K562 (cell line): ENCODE data around the gene PCED1B. TPM values are rescaled to one million over a fixed set of nuclear protein-coding genes. Genes with fewer than 3 reads are reported as not detected.

Source experiments
- ARHGAP35 ChIP-seq: fragments of 450-650 bp; IDR thresholded peaks from 2 replicates; pipeline ENCODE4 v1.6.1; 2018; ENCODE audit not compliant: partially characterized antibody
- BACH1 ChIP-seq: fragments of 200-800 bp; sonication (Bioruptor generic); IDR thresholded peaks from 2 replicates; pipeline ENCODE4 v1.6.1; 2016; ENCODE audit warnings: missing genetic modification characterization, missing compliant biosample characterization
- CBFA2T3 ChIP-seq: fragments of 450-650 bp; IDR thresholded peaks from 2 replicates; pipeline ENCODE4 v1.6.1; 2017
- CBX1 ChIP-seq: sonication (generic); IDR thresholded peaks from 2 replicates; pipeline ENCODE4 v1.6.1; 2016; ENCODE audit warnings: antibody characterized with exemption, low read depth, mild to moderate bottlenecking
- DNMT1 ChIP-seq: fragments of 450-650 bp; IDR thresholded peaks from 2 replicates; pipeline ENCODE4 v1.6.1; 2016; ENCODE audit warnings: antibody characterized with exemption, mild to moderate bottlenecking
- ETV5 ChIP-seq: sonication (generic); formaldehyde crosslinking; IDR thresholded peaks from 2 replicates; pipeline ENCODE4 v1.4.0; 2020; ENCODE audit warnings: low read depth, mild to moderate bottlenecking, missing genetic modification reagents
- GTF2A2 ChIP-seq: IDR thresholded peaks from 2 replicates; pipeline ENCODE4 v1.6.1; 2016; ENCODE audit warnings: mild to moderate bottlenecking, missing genetic modification characterization, missing compliant biosample characterization
- HNRNPK ChIP-seq: fragments of 200-400 bp; formaldehyde crosslinking; IDR thresholded peaks from one replicate; pipeline ENCODE4 v1.6.1; 2018; ENCODE audit warnings: mild to moderate bottlenecking, low read depth, low read length; ENCODE audit not compliant: poor library complexity, severe bottlenecking
- MCM3 ChIP-seq: fragments of 450-650 bp; IDR thresholded peaks from 2 replicates; pipeline ENCODE4 v1.6.1; 2016
- MTA1 ChIP-seq: fragments of 450-650 bp; IDR thresholded peaks from 2 replicates; pipeline ENCODE4 v1.6.1; 2017; ENCODE audit warnings: borderline replicate concordance
- NCOA4 ChIP-seq: fragments of 450-650 bp; IDR thresholded peaks from 2 replicates; pipeline ENCODE4 v1.6.1; 2018; ENCODE audit warnings: mild to moderate bottlenecking; ENCODE audit not compliant: partially characterized antibody
- NR2C2 ChIP-seq, 2 experiments: fragments of 200-800 bp in 1 of 2; sonication (Bioruptor generic) in 1 of 2; sonication (generic) in 1 of 2; formaldehyde crosslinking in 1 of 2; IDR thresholded peaks; 2 replicates each; pipeline versions ENCODE4 v1.6.1 to v1.8.0; 2016 to 2022; ENCODE audit warnings: mild to moderate bottlenecking in 1 of 2, missing compliant biosample characterization in 1 of 2, missing genetic modification characterization in 1 of 2, missing genetic modification reagents in 1 of 2
- NR3C1 ChIP-seq: sonication (generic); formaldehyde crosslinking; IDR thresholded peaks from 2 replicates; pipeline ENCODE4 v1.8.1; 2022; ENCODE audit warnings: missing genetic modification reagents
- PHTF2 ChIP-seq: fragments of 250-450 bp; sonication (Bioruptor Pico); IDR thresholded peaks from 2 replicates; pipeline ENCODE4 v1.5.0; 2021; ENCODE audit warnings: mild to moderate bottlenecking
- RCOR1 ChIP-seq, 2 experiments: IDR thresholded peaks; 2 replicates each; pipeline ENCODE4 v1.6.1; 2012; ENCODE audit warnings: low read depth in 2 of 2, low read length in 2 of 2, borderline replicate concordance in 1 of 2, improper control_type of control experiment in 1 of 2
- SLC30A9 ChIP-seq: fragments of 250-450 bp; sonication (Bioruptor Pico); IDR thresholded peaks from 2 replicates; pipeline ENCODE4 v1.8.0; 2022; ENCODE audit warnings: mild to moderate bottlenecking, moderate library complexity
- STAT5A ChIP-seq: IDR thresholded peaks from 2 replicates; pipeline ENCODE4 v1.6.1; 2012; ENCODE audit warnings: low read length, inconsistent platforms, borderline replicate concordance
- TAL1 ChIP-seq: fragments of 450-650 bp; IDR thresholded peaks from 2 replicates; pipeline ENCODE4 v1.6.1; 2016; ENCODE audit warnings: mild to moderate bottlenecking
- XRCC3 ChIP-seq: fragments of 450-650 bp; IDR thresholded peaks from 2 replicates; pipeline ENCODE4 v1.6.1; 2017; ENCODE audit warnings: mild to moderate bottlenecking, moderate library complexity
- YY1 ChIP-seq, 3 experiments: IDR thresholded peaks; 2 replicates each; pipeline ENCODE4 v1.6.1; 2011; ENCODE audit warnings: low read length in 2 of 3, mild to moderate bottlenecking in 2 of 3, moderate library complexity in 2 of 3, borderline replicate concordance in 1 of 3, control low read depth in 1 of 3, low read depth in 1 of 3; ENCODE audit not compliant: insufficient read depth in 3 of 3, insufficient replicate concordance in 2 of 3, control insufficient read depth in 1 of 3, insufficient read length in 1 of 3; ENCODE audit errors: extremely low read depth in 1 of 3
- ZNF408 ChIP-seq: fragments of 250-450 bp; sonication (Bioruptor Pico); IDR thresholded peaks from 2 replicates; pipeline ENCODE4 v1.4.0; 2020; ENCODE audit warnings: low read depth, mild to moderate bottlenecking, moderate library complexity
- ZNF695 ChIP-seq: fragments of 450-650 bp; formaldehyde crosslinking; IDR thresholded peaks from 2 replicates; pipeline ENCODE4 v1.4.0; 2020; ENCODE audit warnings: mild to moderate bottlenecking, moderate library complexity
- ZNF830 ChIP-seq: fragments of 250-450 bp; sonication (Bioruptor Pico); IDR thresholded peaks from 2 replicates; pipeline ENCODE4 v1.5.0; 2021; ENCODE audit warnings: mild to moderate bottlenecking
- polyA plus RNA-seq, 8 experiments: library from polyadenylated mRNA; depleted of rRNA in 4 of 8; stranded (reverse) in 5 of 8; unstranded in 3 of 8; fragments of >200 nt; fragmentation: Nextera tagmentation in 2 of 8; fragmentation: Illumina TruSeq in 1 of 8; extraction: Ambion mirVana in 2 of 8; extraction: Trizol in 1 of 8; gene quantifications; 2 replicates each; pipeline versions ENCODE4 v1.2.1 to v1.2.3, GENCODE V29; 2011 to 2014; ENCODE audit warnings: inconsistent platforms in 1 of 8, missing spikeins in 1 of 8
- total RNA-seq, 7 experiments: library from RNA; depleted of rRNA in 6 of 7; stranded (reverse); fragments of >200 nt in 6 of 7; fragmentation: Illumina TruSeq in 2 of 7; extraction: Trizol in 2 of 7; gene quantifications; 2 replicates each; pipeline versions ENCODE4 v1.2.1 to v1.2.3, GENCODE V29; 2011 to 2021; ENCODE audit warnings: low replicate concordance in 1 of 7
- TF ChIP-seq, protein P1 (sequence below): sonication (generic); formaldehyde crosslinking; IDR thresholded peaks from 2 replicates; pipeline ENCODE4 v1.8.1; 2023; ENCODE audit warnings: mild to moderate bottlenecking, missing genetic modification reagents
- TF ChIP-seq, protein P2 (sequence below): fragments of 450-650 bp; IDR thresholded peaks from 2 replicates; pipeline ENCODE4 v1.7.0; 2016; ENCODE audit warnings: borderline replicate concordance
- TF ChIP-seq, protein P3 (sequence below): fragments of 250-450 bp; sonication (Bioruptor Pico); IDR thresholded peaks from 2 replicates; pipeline ENCODE4 v1.5.0; 2020; ENCODE audit warnings: mild to moderate bottlenecking

The PCED1B gene
- total and polyA plus RNA-seq, 9 of the 15 experiments (the other 6 are each of a cell fraction or from before 2014, with no cell fraction given) = 1.2 to 9.3 (median 2.5) TPM

DNA sequence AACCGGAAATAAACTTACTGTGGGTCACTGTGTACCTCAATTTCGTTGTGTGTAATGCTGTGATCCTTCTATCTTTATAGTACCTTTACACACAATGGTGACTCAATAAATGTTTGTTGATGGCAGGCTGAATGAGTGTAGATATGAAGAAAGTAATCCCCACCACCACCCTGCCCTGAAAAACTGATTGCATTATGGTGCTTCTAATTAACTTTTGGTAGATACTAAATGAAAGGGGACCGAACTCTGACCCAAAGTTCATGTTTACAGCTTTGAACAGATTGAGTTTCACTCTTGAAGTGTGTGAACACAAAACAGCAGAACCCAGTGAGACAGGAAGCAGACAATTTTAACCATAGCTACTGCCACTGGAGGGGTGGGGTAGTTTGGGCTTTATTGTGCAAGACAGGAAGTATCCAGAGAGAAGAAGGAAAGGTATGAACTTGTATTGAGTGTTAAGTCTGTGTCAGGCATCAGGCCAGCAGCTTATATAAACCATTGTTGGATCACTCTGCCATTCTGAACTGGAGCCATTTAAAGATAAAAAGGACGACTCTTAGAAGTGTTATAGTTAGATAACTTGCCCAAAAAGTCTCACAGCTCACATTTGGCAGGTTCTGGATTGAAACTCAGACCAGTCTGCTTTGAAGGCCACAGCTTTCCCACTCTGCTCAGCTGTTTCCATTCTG lies 197.3 kb downstream of the PCED1B start (continued):
- TF ChIP-seq, protein P1, sequence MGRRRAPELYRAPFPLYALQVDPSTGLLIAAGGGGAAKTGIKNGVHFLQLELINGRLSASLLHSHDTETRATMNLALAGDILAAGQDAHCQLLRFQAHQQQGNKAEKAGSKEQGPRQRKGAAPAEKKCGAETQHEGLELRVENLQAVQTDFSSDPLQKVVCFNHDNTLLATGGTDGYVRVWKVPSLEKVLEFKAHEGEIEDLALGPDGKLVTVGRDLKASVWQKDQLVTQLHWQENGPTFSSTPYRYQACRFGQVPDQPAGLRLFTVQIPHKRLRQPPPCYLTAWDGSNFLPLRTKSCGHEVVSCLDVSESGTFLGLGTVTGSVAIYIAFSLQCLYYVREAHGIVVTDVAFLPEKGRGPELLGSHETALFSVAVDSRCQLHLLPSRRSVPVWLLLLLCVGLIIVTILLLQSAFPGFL = no peak
- no peak for TF ChIP-seq SLC30A9 (CRISPR knock-in tag)
- no peak for TF ChIP-seq GTF2A2
- peak in 1 of 2 experiments; percentile 11; a peak in 1 of 4 replicates for TF ChIP-seq RCOR1 (IDR thresholded peaks at IDR 0.05; ENCODE audit: borderline replicate concordance in 1 of 2, low read depth in 2 of 2, low read length in 2 of 2)
- TF ChIP-seq, protein P2, sequence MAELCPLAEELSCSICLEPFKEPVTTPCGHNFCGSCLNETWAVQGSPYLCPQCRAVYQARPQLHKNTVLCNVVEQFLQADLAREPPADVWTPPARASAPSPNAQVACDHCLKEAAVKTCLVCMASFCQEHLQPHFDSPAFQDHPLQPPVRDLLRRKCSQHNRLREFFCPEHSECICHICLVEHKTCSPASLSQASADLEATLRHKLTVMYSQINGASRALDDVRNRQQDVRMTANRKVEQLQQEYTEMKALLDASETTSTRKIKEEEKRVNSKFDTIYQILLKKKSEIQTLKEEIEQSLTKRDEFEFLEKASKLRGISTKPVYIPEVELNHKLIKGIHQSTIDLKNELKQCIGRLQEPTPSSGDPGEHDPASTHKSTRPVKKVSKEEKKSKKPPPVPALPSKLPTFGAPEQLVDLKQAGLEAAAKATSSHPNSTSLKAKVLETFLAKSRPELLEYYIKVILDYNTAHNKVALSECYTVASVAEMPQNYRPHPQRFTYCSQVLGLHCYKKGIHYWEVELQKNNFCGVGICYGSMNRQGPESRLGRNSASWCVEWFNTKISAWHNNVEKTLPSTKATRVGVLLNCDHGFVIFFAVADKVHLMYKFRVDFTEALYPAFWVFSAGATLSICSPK = no peak
- TF ChIP-seq ZNF830 (CRISPR knock-in tag) = no peak
- no peak for TF ChIP-seq ZNF695
- TF ChIP-seq NR3C1 = no peak
- no peak; the same call in 1 of the 2 replicates for TF ChIP-seq BACH1 (tag)
- peak; percentile 84 for TF ChIP-seq CBFA2T3
- TF ChIP-seq, protein P3, sequence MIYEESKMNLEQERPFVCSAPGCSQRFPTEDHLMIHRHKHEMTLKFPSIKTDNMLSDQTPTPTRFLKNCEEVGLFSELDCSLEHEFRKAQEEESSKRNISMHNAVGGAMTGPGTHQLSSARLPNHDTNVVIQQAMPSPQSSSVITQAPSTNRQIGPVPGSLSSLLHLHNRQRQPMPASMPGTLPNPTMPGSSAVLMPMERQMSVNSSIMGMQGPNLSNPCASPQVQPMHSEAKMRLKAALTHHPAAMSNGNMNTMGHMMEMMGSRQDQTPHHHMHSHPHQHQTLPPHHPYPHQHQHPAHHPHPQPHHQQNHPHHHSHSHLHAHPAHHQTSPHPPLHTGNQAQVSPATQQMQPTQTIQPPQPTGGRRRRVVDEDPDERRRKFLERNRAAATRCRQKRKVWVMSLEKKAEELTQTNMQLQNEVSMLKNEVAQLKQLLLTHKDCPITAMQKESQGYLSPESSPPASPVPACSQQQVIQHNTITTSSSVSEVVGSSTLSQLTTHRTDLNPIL = 0 out of 2 replicates have a peak, but pooled peaks have one; percentile 5
- no peak for TF ChIP-seq NR2C2 (CRISPR knock-in tag; IDR thresholded peaks at IDR 0.05)
- TF ChIP-seq NR2C2 (tag; IDR thresholded peaks at IDR 0.05) = peak; percentile 87
- no peak for TF ChIP-seq XRCC3
- no peak for TF ChIP-seq MCM3
- TF ChIP-seq CBX1 = no peak
- peak; percentile 55; the same call in 1 of the 2 replicates for TF ChIP-seq TAL1
- TF ChIP-seq ETV5 (CRISPR knock-in tag) = peak; percentile 87
- TF ChIP-seq YY1 (IDR thresholded peaks at IDR 0.05; ENCODE audit: borderline replicate concordance in 1 of 3, control insufficient read depth in 1 of 3, extremely low read depth in 1 of 3, insufficient read depth in 3 of 3, insufficient read length in 1 of 3, insufficient replicate concordance in 2 of 3, low read depth in 1 of 3, low read length in 2 of 3) = no peak
- TF ChIP-seq PHTF2 = no peak
- TF ChIP-seq ARHGAP35 = no peak
- no peak for TF ChIP-seq HNRNPK
- TF ChIP-seq ZNF408 (CRISPR knock-in tag) = no peak
- TF ChIP-seq MTA1 = 0 out of 2 replicates have a peak, but pooled peaks have one; percentile 29
- TF ChIP-seq STAT5A = peak; percentile 23; the same call in 1 of the 2 replicates
- TF ChIP-seq NCOA4 = no peak
- TF ChIP-seq DNMT1 = no peak
